GM12892 (cell line): Measurements from ENCODE around the gene PAXX.

Experiments used
- POLR2A ChIP-seq: IDR thresholded peaks from 2 replicates; pipeline ENCODE4 v1.6.1; 2011; ENCODE audit warnings: low read depth, low read length, control low read depth
- POLR2AphosphoS5 ChIP-seq: IDR thresholded peaks from 2 replicates; pipeline ENCODE4 v1.6.1; 2011; ENCODE audit warnings: low read depth, low read length, control low read depth

GRCh38 chr9:136994888-136995230 lies 2.6 kb downstream of the PAXX start:
- no peak for TF ChIP-seq POLR2A
- TF ChIP-seq POLR2AphosphoS5: no peak
